Thymus (tissue), 11 donors: ENCODE measurements around the gene STK24. TPM values are rescaled to one million over a fixed set of nuclear protein-coding genes. Genes with fewer than 3 reads are reported as not detected.
"Not testable (repeated sequence)": the region's sequence is repeated elsewhere in the genome, so short reads cannot be mapped to it uniquely, and the experiment has no call there.

Experiments
- DNase-seq, 9 donors: peaks; one replicate each; pipeline ENCODE4 v3.0.0-alpha.2; 2013; ENCODE audit warnings: low spot score in 9 of 9, low read depth in 6 of 9, missing footprints in 1 of 9
- H3K27ac ChIP-seq, 2 donors: one replicate each; pipeline ENCODE4 v1.5.1; 2013; ENCODE audit warnings: control low read depth in 1 of 2, low read depth in 1 of 2, low read length in 1 of 2, mild to moderate bottlenecking in 1 of 2, moderate library complexity in 1 of 2
- H3K27me3 ChIP-seq, 2 donors: one replicate each; pipeline ENCODE4 v1.5.1; 2013; ENCODE audit warnings: low read length in 1 of 2; ENCODE audit not compliant: control insufficient read depth in 2 of 2, insufficient read depth in 1 of 2
- H3K36me3 ChIP-seq, 2 donors: one replicate each; pipeline ENCODE4 v1.5.1; 2013; ENCODE audit warnings: low read length in 1 of 2, mild to moderate bottlenecking in 1 of 2, moderate library complexity in 1 of 2; ENCODE audit not compliant: control insufficient read depth in 2 of 2, insufficient read depth in 2 of 2
- H3K4me1 ChIP-seq, 2 donors: one replicate each; pipeline ENCODE4 v1.5.1; 2013; ENCODE audit warnings: low read length in 2 of 2; ENCODE audit not compliant: control insufficient read depth in 2 of 2, insufficient read depth in 2 of 2
- H3K4me3 ChIP-seq, 2 donors: one replicate each; pipeline ENCODE4 v1.5.1; 2013; ENCODE audit warnings: low read length in 2 of 2, control low read depth in 1 of 2, mild to moderate bottlenecking in 1 of 2
- H3K9me3 ChIP-seq, 2 donors: one replicate each; pipeline ENCODE4 v1.5.1; 2013; ENCODE audit warnings: low read length in 1 of 2, mild to moderate bottlenecking in 1 of 2; ENCODE audit not compliant: control insufficient read depth in 2 of 2, insufficient read depth in 1 of 2
- WGBS: extraction: QIAGEN DNeasy Blood & Tissue Kit; methylation state at CpG from one replicate; pipeline ENCODE4 v1.1.7; 2013; 5-methylcytosine and 5-hydroxymethylcytosine counted together
- polyA plus RNA-seq: library from polyadenylated mRNA; stranded (reverse); fragments of 200-250 nt; gene quantifications from one replicate; pipeline ENCODE4 v1.2.3, GENCODE V29; 2013
- total RNA-seq: library from RNA; stranded (reverse); fragments of 120-200 nt; gene quantifications from one replicate; pipeline ENCODE4 v1.2.4, GENCODE V29; 2013
- donor health status: healthy.

Gene STK24
- total and polyA plus RNA-seq, 2 donors: 52.7 to 62.4 TPM

GRCh38 chr13:98419786-98420553 lies 156.9 kb downstream of the STK24 start:
- Histone ChIP-seq H3K4me1 (peaks cover 0 to 7% of the 10 kb centered on the region in 2 donors), H3K4me3 (no peak overlapping the region), H3K27ac (no peak overlapping the region), H3K27me3 (no peaks in the 10 kb centered on the region), H3K36me3 (no peaks in the 10 kb centered on the region), H3K9me3 (peaks cover 0 to 7% of the 10 kb centered on the region in 2 donors)
- no peak for DNase-seq
- whole genome bisulfite sequencing: 97% methylated on average over 14 of the region's 14 CpGs

- H3K27me3 ChIP-seq: no peaks in the 10 kb centered on the region
- H3K4me1 ChIP-seq: peaks cover 14 to 30% of the 10 kb centered on the region in 2 donors
- H3K9me3 ChIP-seq: peaks cover 0 to 4% of the 10 kb centered on the region in 2 donors
- 94% methylated on average over 4 of the region's 4 CpGs for WGBS
- H3K36me3 ChIP-seq: no peaks in the 10 kb centered on the region
- peak overlapping the region in 1 of 2 donors; percentile 67 for H3K27ac ChIP-seq
- no peak overlapping the region for H3K4me3 ChIP-seq
- DNase-seq: no peak
Measured at GRCh38 chr13:98416408-98416807, 160.5 kb downstream of the STK24 start.

- WGBS: 97% methylated on average over 18 of the region's 18 CpGs
- H3K36me3 ChIP-seq: no peaks in the 10 kb centered on the region
- DNase-seq: no peak
- H3K27ac ChIP-seq: no peak overlapping the region
- H3K9me3 ChIP-seq: peaks cover 0 to 4% of the 10 kb centered on the region in 2 donors
- no peak overlapping the region for H3K4me3 ChIP-seq
- peaks cover 14 to 37% of the 10 kb centered on the region in 2 donors for H3K4me1 ChIP-seq
- no peaks in the 10 kb centered on the region for H3K27me3 ChIP-seq
Measured at GRCh38 chr13:98415326-98416070, 161.4 kb downstream of the STK24 start.

- Histone ChIP-seq H3K36me3 (no peaks in the 10 kb centered on the region), H3K27ac (no peak overlapping the region), H3K9me3 (peaks cover 0 to 4% of the 10 kb centered on the region in 2 donors), H3K4me1 (peaks cover 14 to 37% of the 10 kb centered on the region in 2 donors), H3K27me3 (no peaks in the 10 kb centered on the region), H3K4me3 (no peak overlapping the region)
- WGBS: 91% methylated on average over 7 of the region's 7 CpGs
- peak in 1 of 9 donors; percentile 33 for DNase-seq
Measured at GRCh38 chr13:98413796-98414195, 163.1 kb downstream of the STK24 start.

GRCh38 chr13:98413278-98413677 lies 163.6 kb downstream of the STK24 start:
- DNase-seq, H3K36me3 ChIP-seq, H3K27ac ChIP-seq, H3K4me3 ChIP-seq, H3K27me3 ChIP-seq, H3K9me3 ChIP-seq: not testable (repeated sequence)
- H3K4me1 ChIP-seq: peaks cover 14 to 37% of the 10 kb centered on the region in 2 donors
- 95% methylated on average over 3 of the region's 3 CpGs for WGBS

GRCh38 chr13:98411617-98412265 lies 165.2 kb downstream of the STK24 start:
- DNase-seq: peak; percentile 36 to 80 (median 54)
- 7% methylated on average over 16 of the region's 16 CpGs for WGBS
- Histone ChIP-seq H3K4me3 (peak overlapping the region; percentile 52 to 58), H3K27ac (peak overlapping the region; percentile 10 to 67), H3K36me3 (no peaks in the 10 kb centered on the region), H3K9me3 (no peaks in the 10 kb centered on the region), H3K27me3 (no peaks in the 10 kb centered on the region), H3K4me1 (peaks cover 14 to 35% of the 10 kb centered on the region in 2 donors)

GRCh38 chr13:98411013-98411412 lies 165.9 kb downstream of the STK24 start:
- H3K9me3 ChIP-seq: no peaks in the 10 kb centered on the region
- no peak overlapping the region for H3K4me3 ChIP-seq
- no peak for DNase-seq
- WGBS: 92% methylated on average over 5 of the region's 5 CpGs
- no peaks in the 10 kb centered on the region for H3K27me3 ChIP-seq
- H3K27ac ChIP-seq: no peak overlapping the region
- H3K36me3 ChIP-seq: no peaks in the 10 kb centered on the region
- H3K4me1 ChIP-seq: peaks cover 14 to 35% of the 10 kb centered on the region in 2 donors

- Histone ChIP-seq H3K27ac (no peak overlapping the region), H3K27me3 (no peaks in the 10 kb centered on the region), H3K4me1 (peaks cover 14 to 35% of the 10 kb centered on the region in 2 donors), H3K9me3 (no peaks in the 10 kb centered on the region), H3K4me3 (no peak overlapping the region), H3K36me3 (no peaks in the 10 kb centered on the region)
- DNase-seq: no peak
- WGBS: 89% methylated on average over 11 of the region's 11 CpGs
Measured at GRCh38 chr13:98410612-98411011, 166.3 kb downstream of the STK24 start.

- Histone ChIP-seq H3K9me3 (no peaks in the 10 kb centered on the region), H3K4me1 (peaks cover 14 to 35% of the 10 kb centered on the region in 2 donors), H3K27me3 (no peaks in the 10 kb centered on the region), H3K36me3 (no peaks in the 10 kb centered on the region), H3K27ac (no peak overlapping the region), H3K4me3 (no peak overlapping the region)
- DNase-seq: no peak
- 98% methylated on average over 13 of the region's 13 CpGs for WGBS
Measured at GRCh38 chr13:98409281-98409680, 167.6 kb downstream of the STK24 start.
